IMR-90 (cell line): ENCODE measurements around the gene AFF2.

ENCODE experiments used
- BHLHE40 ChIP-seq: fragments of 150-350 bp; IDR thresholded peaks from 2 replicates; pipeline ENCODE4 v1.6.1; 2016; ENCODE audit warnings: mild to moderate bottlenecking, low read depth, low read length
- CEBPB ChIP-seq: IDR thresholded peaks from 2 replicates; pipeline ENCODE4 v1.6.1; 2012; ENCODE audit warnings: low read depth, low read length, improper control_type of control experiment
- MAZ ChIP-seq: IDR thresholded peaks from 2 replicates; pipeline ENCODE4 v1.6.1; 2012; ENCODE audit warnings: low read depth, mild to moderate bottlenecking, low read length, improper control_type of control experiment, moderate library complexity, borderline replicate concordance
- POLR2A ChIP-seq: IDR thresholded peaks from 2 replicates; pipeline ENCODE4 v1.6.1; 2012; ENCODE audit warnings: mild to moderate bottlenecking, low read depth, low read length
- RAD21 ChIP-seq: IDR thresholded peaks from 2 replicates; pipeline ENCODE4 v1.6.1; 2012; ENCODE audit warnings: low read length, improper control_type of control experiment
- TF ChIP-seq, protein P1 (sequence below): conservative IDR thresholded peaks from 2 replicates; pipeline ENCODE4 v1.5.1; 2012; ENCODE audit warnings: mild to moderate bottlenecking, low read depth, low read length, improper control_type of control experiment
- TF ChIP-seq, protein P2 (sequence below): fragments of 150-350 bp; IDR thresholded peaks from 2 replicates; pipeline ENCODE4 v1.6.1; 2017; ENCODE audit warnings: mild to moderate bottlenecking, antibody characterized with exemption, low read length, low read depth

DNA sequence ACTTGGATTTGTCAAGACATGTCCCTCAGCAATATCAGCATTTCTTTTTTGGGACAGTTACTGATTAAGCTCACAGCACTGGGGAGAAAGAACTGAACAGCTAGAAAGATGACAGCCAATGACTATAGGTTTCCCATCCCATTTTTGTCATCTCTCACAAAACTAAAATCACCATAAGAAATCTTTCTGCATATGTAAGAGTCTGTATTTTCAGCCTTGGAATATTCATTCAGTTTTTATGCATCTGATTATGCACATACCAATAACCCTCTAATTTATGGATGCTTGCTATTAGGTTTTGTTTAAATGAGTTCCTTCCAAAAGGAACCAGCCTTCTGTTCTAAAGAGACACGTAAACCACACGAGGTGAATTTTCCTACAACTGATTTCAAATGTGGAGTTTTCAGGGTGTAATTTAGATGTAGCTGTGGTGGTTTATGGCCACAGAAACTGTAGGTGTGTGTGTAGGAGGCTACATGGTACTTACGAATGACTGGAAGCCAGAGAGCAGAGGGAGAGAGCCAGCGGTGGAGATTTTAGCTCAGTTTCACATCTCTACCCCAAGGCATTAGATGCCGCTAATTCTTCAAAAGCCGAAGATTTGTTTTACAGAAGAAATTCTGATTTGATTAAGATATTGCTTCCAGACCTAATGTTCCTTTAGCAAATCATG is 55.3 kb downstream of the AFF2 start:
- TF ChIP-seq, protein P1, sequence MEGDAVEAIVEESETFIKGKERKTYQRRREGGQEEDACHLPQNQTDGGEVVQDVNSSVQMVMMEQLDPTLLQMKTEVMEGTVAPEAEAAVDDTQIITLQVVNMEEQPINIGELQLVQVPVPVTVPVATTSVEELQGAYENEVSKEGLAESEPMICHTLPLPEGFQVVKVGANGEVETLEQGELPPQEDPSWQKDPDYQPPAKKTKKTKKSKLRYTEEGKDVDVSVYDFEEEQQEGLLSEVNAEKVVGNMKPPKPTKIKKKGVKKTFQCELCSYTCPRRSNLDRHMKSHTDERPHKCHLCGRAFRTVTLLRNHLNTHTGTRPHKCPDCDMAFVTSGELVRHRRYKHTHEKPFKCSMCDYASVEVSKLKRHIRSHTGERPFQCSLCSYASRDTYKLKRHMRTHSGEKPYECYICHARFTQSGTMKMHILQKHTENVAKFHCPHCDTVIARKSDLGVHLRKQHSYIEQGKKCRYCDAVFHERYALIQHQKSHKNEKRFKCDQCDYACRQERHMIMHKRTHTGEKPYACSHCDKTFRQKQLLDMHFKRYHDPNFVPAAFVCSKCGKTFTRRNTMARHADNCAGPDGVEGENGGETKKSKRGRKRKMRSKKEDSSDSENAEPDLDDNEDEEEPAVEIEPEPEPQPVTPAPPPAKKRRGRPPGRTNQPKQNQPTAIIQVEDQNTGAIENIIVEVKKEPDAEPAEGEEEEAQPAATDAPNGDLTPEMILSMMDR: no peak
- TF ChIP-seq, protein P2, sequence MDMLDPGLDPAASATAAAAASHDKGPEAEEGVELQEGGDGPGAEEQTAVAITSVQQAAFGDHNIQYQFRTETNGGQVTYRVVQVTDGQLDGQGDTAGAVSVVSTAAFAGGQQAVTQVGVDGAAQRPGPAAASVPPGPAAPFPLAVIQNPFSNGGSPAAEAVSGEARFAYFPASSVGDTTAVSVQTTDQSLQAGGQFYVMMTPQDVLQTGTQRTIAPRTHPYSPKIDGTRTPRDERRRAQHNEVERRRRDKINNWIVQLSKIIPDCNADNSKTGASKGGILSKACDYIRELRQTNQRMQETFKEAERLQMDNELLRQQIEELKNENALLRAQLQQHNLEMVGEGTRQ: no peak
- TF ChIP-seq CEBPB (no peak), POLR2A (no peak), BHLHE40 (no peak), MAZ (no peak), RAD21 (no peak)
